HG03196 (cell line): ENCODE measurements around the gene TTLL4.

Experiments used
- ATAC-seq: cut with Tn5 transposase; IDR thresholded peaks from one replicate; pipeline ENCODE4 v1.9.1; 2021; ENCODE audit not compliant: unreplicated experiment

Gene TTLL4

DNA sequence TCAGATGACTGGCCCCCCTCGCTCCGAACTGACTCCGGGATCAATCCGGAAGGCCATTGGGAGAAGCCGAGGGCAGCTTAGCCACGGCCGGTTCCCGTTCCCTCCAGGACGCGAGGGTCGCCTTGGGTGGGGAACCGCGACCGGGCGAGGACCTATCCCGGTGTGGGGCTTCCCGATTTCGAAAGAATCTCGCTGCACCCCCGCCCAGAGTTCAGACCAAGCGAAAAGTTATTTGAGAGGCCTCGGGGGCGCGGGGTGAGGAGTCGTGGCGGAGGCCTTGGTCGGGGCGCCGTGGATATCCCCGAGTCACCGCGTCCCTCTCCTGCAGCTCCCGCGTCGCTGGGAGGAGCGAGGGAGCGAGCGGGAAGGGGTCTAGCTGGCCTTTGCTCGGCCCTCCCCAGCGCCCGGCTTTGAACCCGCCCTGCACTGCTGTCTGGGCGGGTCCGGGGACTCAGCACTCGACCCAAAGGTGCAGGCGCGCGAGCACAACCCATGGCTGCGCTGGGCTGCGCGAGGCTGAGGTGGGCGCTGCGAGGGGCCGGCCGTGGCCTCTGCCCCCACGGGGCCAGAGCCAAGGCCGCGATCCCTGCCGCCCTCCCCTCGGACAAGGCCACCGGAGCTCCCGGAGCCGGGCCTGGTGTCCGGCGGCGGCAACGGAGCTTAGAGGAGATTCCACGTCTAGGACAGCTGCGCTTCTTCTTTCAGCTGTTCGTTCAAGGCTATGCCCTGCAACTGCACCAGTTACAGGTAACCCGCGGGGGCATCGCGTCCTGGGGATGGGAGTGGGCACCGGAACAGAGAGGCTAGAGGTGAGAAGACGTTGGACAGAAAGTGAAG, 71.3 kb downstream of the TTLL4 start, which contains the start of gene CYP27A1:
TSS of gene CYP27A1 (plus strand) at position 457 of the 837 bp plus-strand sequence. CDS start at position 493, 36 bp downstream.
- no peak for ATAC-seq

- no peak for ATAC-seq
Observed at GRCh38 chr2:218782528-218782844, 71.9 kb downstream of the TTLL4 start.

- no peak for ATAC-seq
Observed at GRCh38 chr2:218783688-218784087, 73.1 kb downstream of the TTLL4 start.

DNA sequence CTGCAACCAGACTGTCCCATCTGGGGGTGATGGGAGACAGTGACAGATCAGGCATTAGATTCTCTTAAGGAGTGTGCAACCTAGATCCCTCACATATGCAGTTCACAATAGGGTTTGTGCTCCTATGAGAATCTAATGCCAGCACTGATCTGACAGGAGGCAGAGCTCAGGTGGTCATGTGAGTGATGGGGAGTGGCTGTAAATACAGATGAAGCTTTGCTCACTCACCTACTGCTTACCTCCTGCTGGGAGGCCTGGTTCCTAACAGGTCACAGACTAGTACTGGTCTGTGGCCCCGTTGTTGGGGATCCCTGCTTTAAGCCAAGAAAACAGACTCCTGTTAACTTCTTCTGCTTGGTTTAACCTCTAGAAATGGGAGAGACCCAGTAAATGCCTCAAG, 74.5 kb downstream of the TTLL4 start:
- ATAC-seq: no peak

DNA sequence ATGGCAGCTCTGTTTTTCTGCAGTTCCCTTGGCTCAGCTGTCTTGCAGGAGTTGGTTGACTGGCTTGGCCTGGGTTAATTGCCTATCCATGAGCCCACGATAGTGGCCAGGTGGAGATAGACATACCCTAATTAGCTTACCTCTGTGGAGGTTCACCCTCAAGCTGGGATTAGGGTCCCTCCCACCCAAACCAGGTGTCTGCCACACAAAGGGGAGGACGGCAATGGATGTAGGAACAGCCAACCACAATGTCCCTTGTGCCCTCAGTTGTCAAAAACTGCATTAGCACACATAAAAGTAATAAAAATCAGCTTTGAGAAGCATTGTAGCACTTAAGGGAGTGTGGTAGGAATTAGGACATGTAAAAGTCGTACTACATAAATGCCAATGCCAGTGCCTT, 75.5 kb downstream of the TTLL4 start:
- ATAC-seq: no peak

DNA sequence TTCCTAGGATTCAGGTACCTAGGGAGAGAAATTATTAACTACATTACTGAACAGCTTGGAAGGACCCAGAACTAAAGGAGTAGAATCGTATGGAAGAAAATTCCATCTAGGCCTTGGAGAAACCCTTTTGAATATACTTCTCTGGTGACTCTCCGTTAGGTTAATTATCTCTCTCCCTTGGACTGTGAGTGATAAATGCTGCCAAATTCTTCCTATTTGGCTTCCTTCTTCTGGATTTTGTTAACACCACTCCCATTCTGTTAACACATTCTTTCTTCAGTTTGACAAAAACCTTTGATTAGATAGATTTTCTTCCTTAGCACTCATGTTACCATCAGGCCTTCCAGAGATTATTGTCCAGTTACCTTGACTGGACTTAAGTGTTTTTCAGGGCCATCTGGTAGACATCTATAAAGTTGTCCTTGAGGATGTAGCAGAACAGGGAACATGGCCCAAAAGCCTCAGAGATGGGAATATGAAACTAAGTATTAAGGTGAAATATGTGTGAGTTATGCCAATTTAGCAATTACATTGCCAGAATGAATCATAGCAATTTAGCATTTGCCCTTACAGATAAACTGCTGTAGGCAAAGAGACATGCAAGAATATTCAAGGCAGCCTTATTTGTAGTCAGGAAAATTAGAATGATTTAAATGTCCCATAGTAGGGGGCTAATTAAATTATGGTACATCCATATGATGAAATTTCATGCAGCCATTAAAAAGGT, 78.1 kb downstream of the TTLL4 start:
- ATAC-seq: no peak

DNA sequence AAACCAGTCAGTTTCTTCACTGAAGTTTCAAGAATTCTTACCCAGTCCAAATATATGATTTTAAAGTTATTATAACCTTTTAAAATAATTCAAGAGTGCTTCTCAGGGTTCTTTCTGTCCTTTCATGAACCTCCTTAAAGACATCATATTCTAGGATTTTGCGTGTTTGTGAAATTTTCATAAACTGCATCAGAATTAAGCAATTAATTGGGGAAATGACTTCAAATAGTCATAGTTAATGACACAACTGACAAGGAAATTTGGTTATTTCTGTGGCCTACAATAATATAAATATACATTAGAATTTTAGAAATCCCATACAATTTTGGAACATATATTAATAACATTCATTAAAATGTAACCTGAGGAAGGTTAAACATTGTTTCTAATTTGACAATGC, 81.8 kb downstream of the TTLL4 start:
- no peak for ATAC-seq

- ATAC-seq: no peak
Observed at GRCh38 chr2:218796691-218797090, 86.1 kb downstream of the TTLL4 start.

GRCh38 chr2:218798767-218799504, 88.3 kb downstream of the TTLL4 start:
- no peak for ATAC-seq

DNA sequence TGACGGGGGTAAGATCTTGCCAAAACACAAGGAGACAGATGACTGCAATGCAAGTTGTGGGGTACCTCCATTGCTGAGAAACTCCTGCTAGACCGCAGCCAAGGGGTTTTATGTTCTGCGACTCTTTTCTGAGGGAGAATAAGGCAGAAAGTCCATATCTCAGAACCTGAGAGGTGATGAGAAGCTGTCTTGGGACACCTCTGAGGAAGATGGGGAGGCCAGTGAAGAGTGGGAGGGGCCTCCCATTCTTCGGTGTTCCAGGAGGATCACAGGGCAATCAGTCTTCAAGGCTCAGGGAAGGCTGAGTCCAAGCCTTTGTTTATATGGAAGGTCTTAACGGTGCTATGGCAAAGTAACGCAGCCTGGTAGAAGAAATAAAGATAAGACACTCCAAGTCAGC, 89.4 kb downstream of the TTLL4 start:
- no peak for ATAC-seq

- no peak for ATAC-seq
Observed at GRCh38 chr2:218802386-218802994, 91.9 kb downstream of the TTLL4 start.

DNA sequence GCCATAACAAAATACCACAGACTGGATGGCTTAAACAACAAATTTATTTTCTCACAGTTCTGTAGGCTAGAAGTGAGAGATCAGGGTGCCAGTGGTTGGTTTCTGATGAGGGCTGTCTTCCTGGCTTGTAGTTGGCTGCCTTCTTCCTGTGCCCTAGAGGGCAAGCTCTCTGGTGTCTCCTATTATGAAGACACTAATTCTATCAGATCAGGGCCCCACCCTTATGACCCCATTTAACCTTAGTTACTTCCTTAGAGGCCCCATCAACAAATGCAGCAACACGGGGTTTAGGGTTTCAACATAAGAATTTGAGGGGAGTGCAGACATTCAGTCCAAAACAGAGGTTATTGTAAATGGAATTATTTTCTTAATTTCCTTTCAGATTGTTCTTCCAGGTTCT, 94.2 kb downstream of the TTLL4 start:
- no peak for ATAC-seq
